H1 (cell line): ENCODE results near the gene PKP1.

ENCODE experiments used
- CHD2 ChIP-seq: IDR thresholded peaks from 2 replicates; pipeline ENCODE4 v1.6.1; 2012; ENCODE audit warnings: low read length, improper control_type of control experiment
- EP300 ChIP-seq, 2 experiments: IDR thresholded peaks; 1 replicate in 1 of 2; 2 replicates in 1 of 2; pipeline ENCODE4 v1.6.1; 2011 to 2012; ENCODE audit warnings: low read depth in 2 of 2, low read length in 2 of 2, mild to moderate bottlenecking in 2 of 2, borderline replicate concordance in 1 of 2, inconsistent platforms in 1 of 2, moderate library complexity in 1 of 2
- TAF7 ChIP-seq: optimal IDR thresholded peaks from 2 replicates; pipeline ENCODE3; 2011; ENCODE audit warnings: low read depth, mild to moderate bottlenecking, inconsistent platforms, low read length, moderate library complexity, borderline replicate concordance
- TCF12 ChIP-seq: IDR thresholded peaks from 2 replicates; pipeline ENCODE4 v1.6.1; 2011; ENCODE audit warnings: low read depth, mild to moderate bottlenecking, low read length
- TF ChIP-seq, protein P1 (sequence below): IDR thresholded peaks from 2 replicates; pipeline ENCODE4 v1.6.1; 2012; ENCODE audit warnings: low read length, inconsistent platforms
- TF ChIP-seq, protein P2 (sequence below), 3 experiments: IDR thresholded peaks; 1 replicate in 2 of 3; 2 replicates in 1 of 3; pipeline versions ENCODE4 v1.5.1 to v1.6.1; 2011; ENCODE audit warnings: low read length in 3 of 3, mild to moderate bottlenecking in 3 of 3, inconsistent platforms in 2 of 3, low read depth in 1 of 3, moderate library complexity in 1 of 3; ENCODE audit not compliant: insufficient read depth in 1 of 3; ENCODE audit errors: control extremely low read depth in 1 of 3

DNA sequence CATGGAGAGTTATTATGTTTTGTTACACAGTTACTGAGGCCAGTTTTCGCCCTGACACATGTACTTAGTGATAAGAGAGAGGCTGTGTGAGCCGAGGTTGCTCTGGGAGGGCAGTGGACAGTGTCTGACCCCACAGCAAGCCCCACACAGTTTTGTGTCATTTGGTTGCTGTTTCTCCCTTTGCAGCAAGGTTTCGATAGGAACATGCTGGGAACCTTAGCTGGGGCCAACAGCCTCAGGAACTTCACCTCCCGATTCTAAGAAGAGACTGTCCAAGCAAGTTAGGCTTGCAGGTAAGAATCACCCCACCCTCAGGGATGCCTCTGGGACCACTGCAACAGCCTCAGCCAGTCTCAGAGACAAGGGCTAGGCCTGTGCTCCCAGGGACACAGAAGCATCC lies 45.3 kb downstream of the PKP1 start:
- TF ChIP-seq CHD2 (no peak), TCF12 (no peak), TAF7 (no peak), EP300 (IDR thresholded peaks at IDR 0.05; ENCODE audit: borderline replicate concordance in 1 of 2, low read depth in 2 of 2, low read length in 2 of 2) (no peak)
- TF ChIP-seq, protein P1, sequence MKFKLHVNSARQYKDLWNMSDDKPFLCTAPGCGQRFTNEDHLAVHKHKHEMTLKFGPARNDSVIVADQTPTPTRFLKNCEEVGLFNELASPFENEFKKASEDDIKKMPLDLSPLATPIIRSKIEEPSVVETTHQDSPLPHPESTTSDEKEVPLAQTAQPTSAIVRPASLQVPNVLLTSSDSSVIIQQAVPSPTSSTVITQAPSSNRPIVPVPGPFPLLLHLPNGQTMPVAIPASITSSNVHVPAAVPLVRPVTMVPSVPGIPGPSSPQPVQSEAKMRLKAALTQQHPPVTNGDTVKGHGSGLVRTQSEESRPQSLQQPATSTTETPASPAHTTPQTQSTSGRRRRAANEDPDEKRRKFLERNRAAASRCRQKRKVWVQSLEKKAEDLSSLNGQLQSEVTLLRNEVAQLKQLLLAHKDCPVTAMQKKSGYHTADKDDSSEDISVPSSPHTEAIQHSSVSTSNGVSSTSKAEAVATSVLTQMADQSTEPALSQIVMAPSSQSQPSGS: no peak
- TF ChIP-seq, protein P2, sequence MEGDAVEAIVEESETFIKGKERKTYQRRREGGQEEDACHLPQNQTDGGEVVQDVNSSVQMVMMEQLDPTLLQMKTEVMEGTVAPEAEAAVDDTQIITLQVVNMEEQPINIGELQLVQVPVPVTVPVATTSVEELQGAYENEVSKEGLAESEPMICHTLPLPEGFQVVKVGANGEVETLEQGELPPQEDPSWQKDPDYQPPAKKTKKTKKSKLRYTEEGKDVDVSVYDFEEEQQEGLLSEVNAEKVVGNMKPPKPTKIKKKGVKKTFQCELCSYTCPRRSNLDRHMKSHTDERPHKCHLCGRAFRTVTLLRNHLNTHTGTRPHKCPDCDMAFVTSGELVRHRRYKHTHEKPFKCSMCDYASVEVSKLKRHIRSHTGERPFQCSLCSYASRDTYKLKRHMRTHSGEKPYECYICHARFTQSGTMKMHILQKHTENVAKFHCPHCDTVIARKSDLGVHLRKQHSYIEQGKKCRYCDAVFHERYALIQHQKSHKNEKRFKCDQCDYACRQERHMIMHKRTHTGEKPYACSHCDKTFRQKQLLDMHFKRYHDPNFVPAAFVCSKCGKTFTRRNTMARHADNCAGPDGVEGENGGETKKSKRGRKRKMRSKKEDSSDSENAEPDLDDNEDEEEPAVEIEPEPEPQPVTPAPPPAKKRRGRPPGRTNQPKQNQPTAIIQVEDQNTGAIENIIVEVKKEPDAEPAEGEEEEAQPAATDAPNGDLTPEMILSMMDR (IDR thresholded peaks at IDR 0.05; ENCODE audit: control extremely low read depth in 1 of 3, insufficient read depth in 1 of 3, low read depth in 1 of 3, low read length in 3 of 3): no peak
